GM19351 (cell line): ENCODE measurements around the gene GNAQ.
"Not testable (repeated sequence)": the region's sequence is repeated elsewhere in the genome, so short reads cannot be mapped to it uniquely, and the experiment has no call there.

ENCODE experiments used
- ATAC-seq: cut with Tn5 transposase; IDR thresholded peaks from one replicate; pipeline ENCODE4 v1.9.1; 2021; ENCODE audit warnings: mild to moderate bottlenecking, moderate library complexity; ENCODE audit not compliant: unreplicated experiment

GNAQ gene

GRCh38 chr9:77750981-77751340 lies 280.6 kb downstream of the GNAQ start:
- ATAC-seq = no peak

GRCh38 chr9:77750284-77750683 lies 281.3 kb downstream of the GNAQ start:
- ATAC-seq = no peak

DNA sequence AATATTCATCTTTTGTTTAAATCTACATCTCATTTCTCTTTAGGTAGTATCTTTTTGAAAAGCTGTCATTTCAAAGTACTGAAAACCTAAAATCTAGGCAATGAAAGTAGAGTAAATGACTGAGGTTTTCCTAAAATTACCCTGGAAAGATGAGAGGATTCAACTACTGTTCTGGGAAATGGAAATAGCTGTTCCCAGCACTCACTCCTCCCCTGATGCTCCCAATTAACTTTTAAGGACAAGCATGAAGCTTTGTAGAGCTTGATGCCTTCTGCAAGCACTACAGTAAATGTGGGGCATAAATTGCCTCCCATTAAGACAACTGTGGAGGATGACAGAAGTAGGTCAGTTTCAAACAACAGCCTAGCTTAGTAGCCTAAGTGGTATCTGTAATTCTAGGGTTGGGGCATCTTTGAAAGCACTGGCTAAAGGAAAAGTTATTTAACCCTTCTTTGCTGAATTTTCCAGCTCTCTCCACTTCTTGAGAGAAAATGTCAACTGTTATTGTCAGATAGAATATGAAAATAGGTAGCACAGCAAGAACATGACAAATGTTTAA lies 283.3 kb downstream of the GNAQ start:
- no peak for ATAC-seq

GRCh38 chr9:77747163-77747562 lies 284.4 kb downstream of the GNAQ start:
- no peak for ATAC-seq

DNA sequence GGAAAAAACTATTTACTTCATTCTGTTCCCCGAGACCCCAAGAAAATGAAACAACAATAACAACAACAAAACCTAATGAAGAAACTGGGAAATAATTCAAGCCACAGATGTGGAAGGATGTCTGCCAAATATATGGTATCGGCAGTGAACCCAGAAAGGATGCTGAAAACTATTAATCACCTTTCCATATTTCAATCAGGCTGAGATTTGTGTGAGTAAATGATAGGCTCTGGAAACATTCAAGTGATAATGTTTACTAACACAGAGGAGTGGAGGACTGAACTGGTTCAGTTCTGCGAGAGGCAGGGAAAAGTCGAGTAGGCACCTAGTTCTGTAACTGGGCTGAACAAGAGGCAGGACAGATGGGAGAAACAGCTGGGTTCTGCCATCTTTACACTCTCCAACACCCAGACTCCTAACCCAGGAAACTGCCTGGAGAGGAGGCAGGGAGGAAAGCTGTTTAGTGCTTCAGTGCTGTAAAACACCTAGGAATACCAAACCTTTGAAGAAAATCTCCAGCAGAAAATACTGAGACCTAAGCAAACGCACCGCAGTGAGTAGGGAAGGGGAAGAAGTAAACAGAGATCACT lies 286.7 kb downstream of the GNAQ start:
- no peak for ATAC-seq

DNA sequence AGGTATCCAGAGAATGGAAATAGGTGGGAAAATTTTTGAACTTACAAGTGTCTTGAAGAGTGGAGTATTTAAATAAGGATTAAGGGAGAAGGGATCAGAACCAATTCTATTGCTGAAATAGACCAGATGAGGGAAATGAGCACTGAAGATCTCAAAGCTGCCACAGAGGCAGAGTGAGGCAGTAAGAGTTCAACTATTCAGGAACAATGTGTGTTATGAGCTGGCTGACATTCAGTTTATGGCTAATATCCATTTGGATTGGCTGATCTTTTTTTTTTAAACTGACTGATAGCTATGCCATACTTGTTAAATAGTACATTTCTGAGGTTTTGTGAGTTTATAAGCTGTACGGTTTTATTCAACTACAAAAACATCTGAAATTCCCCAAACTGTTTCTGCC lies 288.2 kb downstream of the GNAQ start:
- ATAC-seq = no peak

- ATAC-seq = no peak
These were observed 292.7 kb downstream of the GNAQ start for GRCh38 chr9:77738932-77739331.

GRCh38 chr9:77735494-77735893 lies 296.1 kb downstream of the GNAQ start:
- ATAC-seq = no peak

- no peak for ATAC-seq
These were observed 299.7 kb downstream of the GNAQ start for GRCh38 chr9:77731930-77732329.

- peak; percentile 34 for ATAC-seq
These were observed 300.5 kb downstream of the GNAQ start for GRCh38 chr9:77731008-77731698.

DNA sequence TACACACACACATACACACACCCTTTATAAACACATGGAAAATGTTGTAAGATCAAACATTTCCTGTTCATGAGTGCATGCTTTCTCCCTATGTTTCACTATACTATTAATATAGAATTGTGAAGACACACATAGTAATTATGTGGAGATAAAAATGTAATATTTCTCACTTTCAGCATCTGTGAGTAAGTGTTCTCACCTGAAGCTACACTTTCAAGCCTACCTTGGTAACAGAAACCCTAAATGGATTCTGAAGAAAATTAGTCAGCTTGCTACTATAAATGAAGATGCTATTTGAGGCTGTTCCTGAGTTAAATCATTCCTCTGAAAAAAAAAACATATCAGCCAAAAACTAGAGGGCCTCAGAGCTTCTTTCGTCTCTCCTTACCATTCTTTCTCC lies 302.4 kb downstream of the GNAQ start:
- no peak for ATAC-seq

- ATAC-seq = no peak
These were observed 304.8 kb downstream of the GNAQ start for GRCh38 chr9:77726814-77727213.

- ATAC-seq = no peak
These were observed 305.3 kb downstream of the GNAQ start for GRCh38 chr9:77726289-77726688.

DNA sequence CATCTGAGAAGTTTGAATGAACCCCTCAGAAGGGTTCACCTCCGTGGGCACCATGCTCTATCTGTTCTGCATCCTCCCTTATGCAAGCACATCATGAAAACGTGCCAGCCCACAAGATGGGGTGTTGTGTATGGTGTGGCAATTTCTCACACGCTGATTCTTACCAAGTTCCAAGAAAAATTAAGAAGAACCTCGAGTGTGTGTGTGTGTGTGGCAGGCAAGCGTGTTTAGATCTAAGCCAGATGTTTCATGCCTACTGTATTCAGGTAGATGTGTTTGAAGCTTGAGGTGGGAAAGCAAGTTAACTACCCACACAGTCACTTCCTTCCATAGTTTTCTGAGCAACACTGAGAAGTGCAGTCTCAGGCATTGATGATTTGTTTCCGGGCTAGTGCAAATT lies 305.8 kb downstream of the GNAQ start:
- no peak for ATAC-seq

DNA sequence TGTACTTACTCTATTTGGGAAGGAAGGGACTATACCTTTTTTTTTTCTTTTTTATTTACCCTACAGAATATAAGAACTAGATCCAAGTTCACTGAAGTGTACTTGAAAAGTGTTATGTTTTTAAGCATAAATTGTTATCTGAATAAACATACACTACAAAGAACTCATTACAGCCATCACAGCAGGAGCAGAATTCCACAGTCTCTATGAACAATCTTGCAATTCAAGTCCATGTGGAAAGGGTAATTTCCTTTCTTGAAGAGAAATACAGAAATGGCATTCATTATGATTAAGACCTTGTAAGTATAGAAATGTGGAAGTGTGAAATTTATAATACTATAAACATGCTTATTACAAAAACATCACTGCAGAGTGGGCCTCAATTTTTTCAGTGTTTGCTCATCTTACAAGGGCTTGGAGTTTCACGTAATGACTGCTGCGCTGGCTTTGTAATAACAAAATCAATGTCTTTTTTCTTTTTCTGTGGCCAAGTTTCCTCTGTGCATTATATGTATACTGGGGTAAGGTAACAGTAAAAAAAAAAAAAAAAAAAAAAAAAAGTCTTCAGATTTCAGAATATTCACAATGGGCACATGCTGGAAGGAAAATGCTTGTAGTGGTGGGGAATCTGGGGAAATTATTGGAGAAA lies 306.4 kb downstream of the GNAQ start:
- no peak for ATAC-seq

- ATAC-seq = not testable (repeated sequence)
These were observed 310.5 kb downstream of the GNAQ start for GRCh38 chr9:77721156-77721555.

DNA sequence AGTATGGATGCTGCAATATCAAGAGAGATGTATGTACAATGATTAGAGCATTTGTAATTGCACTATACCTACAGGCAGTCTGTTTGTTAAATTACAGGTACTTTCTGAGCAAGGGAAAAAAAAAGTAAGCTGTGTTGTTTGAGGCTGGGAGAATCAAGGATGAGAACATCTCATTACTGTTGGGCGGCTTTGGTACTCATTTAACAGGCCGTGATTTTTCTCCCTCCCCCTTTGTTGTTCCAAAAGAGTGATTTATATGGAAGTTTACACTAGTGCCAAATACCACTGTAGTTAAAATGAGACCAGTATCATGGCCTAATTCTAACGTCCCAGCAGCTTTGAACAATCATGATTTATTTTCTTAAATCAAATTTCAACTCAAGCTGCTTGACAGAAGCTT lies 312.3 kb downstream of the GNAQ start:
- no peak for ATAC-seq

GRCh38 chr9:77718298-77718640 lies 313.3 kb downstream of the GNAQ start:
- ATAC-seq = not testable (repeated sequence)

- ATAC-seq = not testable (repeated sequence)
These were observed 313.9 kb downstream of the GNAQ start for GRCh38 chr9:77717608-77718297.

- no peak for ATAC-seq
These were observed 317.5 kb downstream of the GNAQ start for GRCh38 chr9:77714077-77714549.

DNA sequence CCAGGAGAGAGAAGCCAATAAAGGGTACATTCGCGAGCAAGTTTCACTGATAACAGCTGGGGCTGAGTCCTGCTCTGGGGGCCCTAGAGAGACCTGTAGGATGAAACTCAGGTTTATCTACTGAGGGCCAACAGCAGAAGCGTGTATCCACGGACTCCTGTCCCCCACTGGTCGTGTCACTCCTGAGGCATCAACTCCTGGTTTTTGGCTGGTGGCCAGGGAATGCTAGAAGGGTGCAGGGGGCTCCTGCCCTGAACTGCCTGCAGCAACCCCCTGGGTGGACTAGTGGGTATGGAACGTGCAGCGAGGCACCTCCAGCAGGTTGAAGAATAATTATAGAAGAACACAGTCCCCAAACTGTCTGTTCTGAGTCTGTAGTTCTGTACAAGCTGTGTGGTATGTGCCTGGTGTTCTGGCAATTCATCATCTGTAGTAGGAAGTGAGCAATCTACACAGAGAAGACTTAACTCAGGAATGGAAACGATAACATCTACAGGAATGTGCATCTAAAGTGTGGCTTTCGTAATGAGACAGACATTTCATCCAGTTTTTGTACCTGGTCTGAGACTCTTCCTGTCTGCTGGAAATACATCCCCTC lies 319.0 kb downstream of the GNAQ start:
- ATAC-seq = no peak
